IMR-90 (cell line): Measurements from ENCODE around the gene ATG5. TPM values are rescaled to one million over a fixed set of nuclear protein-coding genes. Genes with fewer than 3 reads are reported as not detected.
A peak's percentile ranks its signal among the peaks of the same experiment; 100 is the strongest.

Experiments
- ATAC-seq: fragments of 200-7000 bp; cut with Tn5 transposase; 2 replicates; pipeline ENCODE4 v1.9.1; 2020; ENCODE audit warnings: low read depth, mild to moderate bottlenecking, moderate library complexity
- BruUV-seq: library from RNA; stranded (reverse); fragments of 400-500 nt; replicated peaks from 2 replicates; lab custom pipeline; 2021; lab: Mats Ljungman, UMichigan
- CTCF ChIA-PET: fragments of 300-600 bp; formaldehyde crosslinking; extraction: SDS; loops from one replicate; lab custom pipeline; 2021; ENCODE audit warnings: antibody characterized with exemption; lab: Yijun Ruan, JAX
- POLR2A ChIA-PET: fragments of 300-600 bp; sonication (Branson Sonifier 250); formaldehyde crosslinking; loops from one replicate; lab custom pipeline; 2022; ENCODE audit warnings: antibody characterized with exemption; ENCODE audit not compliant: unreplicated experiment; lab: Charles Lee
- DNase-seq: peaks from one replicate; pipeline ENCODE4 v3.0.0; 2013
- H2AFZ ChIP-seq: replicated peaks from 2 replicates; pipeline ENCODE3; 2013; ENCODE audit warnings: low read length, mild to moderate bottlenecking; ENCODE audit not compliant: poor library complexity
- H2AK5ac ChIP-seq: 2 replicates; pipeline ENCODE4 v1.6.1; 2013; ENCODE audit warnings: low read depth, low read length, inconsistent platforms
- H2AK9ac ChIP-seq: replicated peaks from 2 replicates; pipeline ENCODE3; 2013; ENCODE audit warnings: mild to moderate bottlenecking, low read depth, low read length, moderate library complexity; ENCODE audit not compliant: poor library complexity
- H2BK120ac ChIP-seq: 2 replicates; pipeline ENCODE4 v1.6.1; 2013; ENCODE audit warnings: low read depth, low read length, inconsistent platforms
- H2BK15ac ChIP-seq: 3 replicates; pipeline ENCODE4 v1.6.1; 2013; ENCODE audit warnings: low read depth, low read length, inconsistent platforms
- H2BK20ac ChIP-seq: 2 replicates; pipeline ENCODE4 v1.6.1; 2013; ENCODE audit warnings: low read depth, mild to moderate bottlenecking, inconsistent platforms, low read length, moderate library complexity
- H2BK5ac ChIP-seq: 2 replicates; pipeline ENCODE4 v1.6.1; 2013; ENCODE audit warnings: mild to moderate bottlenecking, low read depth, low read length, inconsistent platforms; ENCODE audit not compliant: poor library complexity, severe bottlenecking
- H3K14ac ChIP-seq: replicated peaks from 2 replicates; pipeline ENCODE4 v1.6.1; 2013; ENCODE audit warnings: low read depth, low read length, inconsistent platforms
- H3K18ac ChIP-seq: 2 replicates; pipeline ENCODE4 v1.6.1; 2013; ENCODE audit warnings: low read depth, low read length, control low read depth
- H3K23ac ChIP-seq: 2 replicates; pipeline ENCODE4 v1.6.1; 2013; ENCODE audit warnings: low read depth, low read length, inconsistent platforms
- H3K27ac ChIP-seq: 2 replicates; pipeline ENCODE4 v1.5.1; 2013; ENCODE audit warnings: mild to moderate bottlenecking, control low read depth, low read length; ENCODE audit not compliant: insufficient read depth
- H3K27me3 ChIP-seq: 2 replicates; pipeline ENCODE4 v1.6.1; 2013; ENCODE audit warnings: low read length; ENCODE audit not compliant: control insufficient read depth, insufficient read depth
- H3K36me3 ChIP-seq: 2 replicates; pipeline ENCODE4 v1.6.1; 2013; ENCODE audit warnings: low read length, mixed read lengths; ENCODE audit not compliant: control insufficient read depth, insufficient read depth
- H3K4ac ChIP-seq: 2 replicates; pipeline ENCODE4 v1.6.1; 2013; ENCODE audit warnings: low read depth, low read length, inconsistent platforms
- H3K4me1 ChIP-seq: 2 replicates; pipeline ENCODE4 v1.6.1; 2013; ENCODE audit warnings: low read length, mixed read lengths; ENCODE audit not compliant: control insufficient read depth, insufficient read depth
- H3K4me2 ChIP-seq: 2 replicates; pipeline ENCODE4 v1.6.1; 2013; ENCODE audit warnings: low read depth, mild to moderate bottlenecking, control low read depth, low read length, moderate library complexity
- H3K4me3 ChIP-seq: 2 replicates; pipeline ENCODE4 v1.5.1; 2013; ENCODE audit warnings: low read depth, mild to moderate bottlenecking, control low read depth, low read length, moderate library complexity; ENCODE audit not compliant: insufficient read depth
- H3K56ac ChIP-seq: 2 replicates; pipeline ENCODE4 v1.6.1; 2013; ENCODE audit warnings: low read length, inconsistent platforms; ENCODE audit not compliant: insufficient read depth; ENCODE audit errors: extremely low read depth
- H3K79me1 ChIP-seq, 2 experiments: 2 replicates each; pipeline ENCODE4 v1.6.1; 2013; ENCODE audit warnings: low read length in 2 of 2, inconsistent platforms in 1 of 2, low read depth in 1 of 2
- H3K9ac ChIP-seq: 2 replicates; pipeline ENCODE4 v1.6.1; 2013; ENCODE audit warnings: low read depth, low read length, control low read depth
- H3K9me1 ChIP-seq: 2 replicates; pipeline ENCODE4 v1.6.1; 2013; ENCODE audit warnings: low read length, inconsistent platforms; ENCODE audit not compliant: insufficient read depth
- H3K9me3 ChIP-seq: 2 replicates; pipeline ENCODE4 v1.6.1; 2013; ENCODE audit warnings: low read length; ENCODE audit not compliant: control insufficient read depth, insufficient read depth
- H4K20me1 ChIP-seq: 2 replicates; pipeline ENCODE4 v1.6.1; 2013; ENCODE audit warnings: low read length, inconsistent platforms; ENCODE audit not compliant: insufficient read depth
- H4K5ac ChIP-seq: 2 replicates; pipeline ENCODE4 v1.6.1; 2013; ENCODE audit warnings: mild to moderate bottlenecking, low read depth, low read length, control low read depth
- H4K8ac ChIP-seq, 2 experiments: 2 replicates each; pipeline ENCODE4 v1.6.1; 2013; ENCODE audit warnings: low read depth in 2 of 2, low read length in 2 of 2, control low read depth in 1 of 2, inconsistent platforms in 1 of 2
- H4K91ac ChIP-seq: 2 replicates; pipeline ENCODE4 v1.6.1; 2013; ENCODE audit warnings: low read depth, low read length, inconsistent platforms; ENCODE audit not compliant: insufficient read depth
- BHLHE40 ChIP-seq: fragments of 150-350 bp; IDR thresholded peaks from 2 replicates; pipeline ENCODE4 v1.6.1; 2016; ENCODE audit warnings: mild to moderate bottlenecking, low read depth, low read length
- CHD1 ChIP-seq: IDR thresholded peaks from 2 replicates; pipeline ENCODE4 v1.6.1; 2012; ENCODE audit warnings: low read depth, low read length, improper control_type of control experiment
- CTCF ChIP-seq: conservative IDR thresholded peaks from 2 replicates; pipeline ENCODE4 v1.5.1; 2012; ENCODE audit warnings: mild to moderate bottlenecking, low read depth, low read length, improper control_type of control experiment
- ELK1 ChIP-seq: fragments of 150-350 bp; IDR thresholded peaks from 2 replicates; pipeline ENCODE4 v1.6.1; 2016; ENCODE audit warnings: low read depth, mild to moderate bottlenecking, low read length, moderate library complexity, borderline replicate concordance
- FOS ChIP-seq: fragments of 150-350 bp; IDR thresholded peaks from 2 replicates; pipeline ENCODE4 v1.6.1; 2016; ENCODE audit warnings: low read depth, low read length
- MAFK ChIP-seq: IDR thresholded peaks from 2 replicates; pipeline ENCODE4 v1.6.1; 2012; ENCODE audit warnings: low read depth, low read length, improper control_type of control experiment
- MAZ ChIP-seq: IDR thresholded peaks from 2 replicates; pipeline ENCODE4 v1.6.1; 2012; ENCODE audit warnings: low read depth, mild to moderate bottlenecking, low read length, improper control_type of control experiment, moderate library complexity, borderline replicate concordance
- MXI1 ChIP-seq: IDR thresholded peaks from 2 replicates; pipeline ENCODE4 v1.6.1; 2012; ENCODE audit warnings: low read depth, mild to moderate bottlenecking, low read length, moderate library complexity, borderline replicate concordance
- NFE2L2 ChIP-seq: fragments of 150-350 bp; IDR thresholded peaks from 2 replicates; pipeline ENCODE4 v1.6.1; 2016; ENCODE audit warnings: low read depth, mild to moderate bottlenecking, low read length
- POLR2A ChIP-seq: IDR thresholded peaks from 2 replicates; pipeline ENCODE4 v1.6.1; 2012; ENCODE audit warnings: mild to moderate bottlenecking, low read depth, low read length
- RCOR1 ChIP-seq: IDR thresholded peaks from 2 replicates; pipeline ENCODE4 v1.6.1; 2012; ENCODE audit warnings: mild to moderate bottlenecking, low read length, improper control_type of control experiment; ENCODE audit not compliant: insufficient replicate concordance
- RFX5 ChIP-seq: IDR thresholded peaks from 2 replicates; pipeline ENCODE4 v1.8.0; 2012; ENCODE audit warnings: low read depth, mild to moderate bottlenecking, low read length, moderate library complexity
- SMC3 ChIP-seq: fragments of 150-350 bp; IDR thresholded peaks from 2 replicates; pipeline ENCODE4 v1.6.1; 2016; ENCODE audit warnings: low read depth, mild to moderate bottlenecking, antibody characterized with exemption, low read length, moderate library complexity
- USF2 ChIP-seq: fragments of 150-350 bp; IDR thresholded peaks from 2 replicates; pipeline ENCODE4 v1.6.1; 2017; ENCODE audit warnings: mild to moderate bottlenecking, antibody characterized with exemption, low read length, low read depth
- dilution Hi-C: fragments of 300-500 bp; cut with HindIII; formaldehyde crosslinking; loops from one replicate; pipeline ENCODE4 v1.14.3; 2018; ENCODE audit warnings: low sequenced_read_pairs; ENCODE audit not compliant: unreplicated experiment
- in situ Hi-C: fragments of 300-500 bp; cut with MboI; formaldehyde crosslinking; loops from 3 replicates; pipeline ENCODE4 v1.14.3; 2019; ENCODE audit warnings: low sequenced_read_pairs, inconsistent platforms, mixed read lengths
- intact Hi-C: fragments of 100-400 bp; cut with micrococcal nuclease; formaldehyde crosslinking; loops from 2 replicates; pipeline ENCODE4 v1.10.0; 2022
- polyA plus RNA-seq, 3 experiments: library from polyadenylated mRNA; depleted of rRNA; stranded (reverse); fragments of >200 nt; gene quantifications; 2 replicates each; pipeline ENCODE4 v1.2.3, GENCODE V29; 2012; ENCODE audit warnings: low replicate concordance in 1 of 3
- total RNA-seq: library from RNA; depleted of rRNA; stranded (reverse); fragments of >200 nt; gene quantifications from 2 replicates; pipeline ENCODE4 v1.2.3, GENCODE V29; 2012

Gene ATG5
- total and polyA plus RNA-seq, 2 of the 4 experiments (the other 2 are of a cell fraction), result 13.5 to 28.0 TPM

- peak; percentile 94 for TF ChIP-seq SMC3
Observed at GRCh38 chr6:106223300-106223930, 102.1 kb downstream of the ATG5 start (continued).

- Histone ChIP-seq H4K20me1 (no peaks in the 10 kb centered on the region), H3K4me2 (no peak overlapping the region), H3K9me1 (no peaks in the 10 kb centered on the region; the same call in 1 of the 2 replicates), H4K5ac (no peak overlapping the region), H3K4me3 (no peak overlapping the region), H3K4me1 (no peaks in the 10 kb centered on the region), H3K9ac (no peak overlapping the region), H3K4ac (no peak overlapping the region), H3K27ac (no peak overlapping the region), H3K56ac (no peak overlapping the region), H2BK120ac (no peak overlapping the region), H3K14ac (no peak overlapping the region), H2BK15ac (no peak overlapping the region), H2AK5ac (no peak overlapping the region), H3K36me3 (no peaks in the 10 kb centered on the region), H2AK9ac (no peak overlapping the region), H2BK5ac (no peak overlapping the region), H4K91ac (no peak overlapping the region), H3K9me3 (no peaks in the 10 kb centered on the region), H4K8ac (no peak overlapping the region), H3K23ac (no peak overlapping the region), H2AFZ (no peak overlapping the region), H3K18ac (no peak overlapping the region), H3K27me3 (no peaks in the 10 kb centered on the region), H3K79me1 (peaks cover 11 to 15% of the 10 kb centered on the region in 2 experiments), H2BK20ac (no peak overlapping the region)
- ATAC-seq (no peak), DNase-seq (no peak)
- dilution Hi-C loops, result no loop called here
- intact Hi-C loops, result loop anchor here (5.0 kb wide), 1 partner anchor 788 kb away; no protein-coding TSS in a partner anchor
- ChIA-PET POLR2A (no interaction called here), CTCF (interaction anchor here (1.5 kb wide), 1 partner anchor 130 kb away, joined by 5 read pairs; no protein-coding TSS in a partner anchor)
- TF ChIP-seq CHD1 (no peak), NFE2L2 (no peak), SMC3 (no peak), CTCF (no peak), RCOR1 (no peak), MXI1 (no peak), MAZ (no peak), MAFK (no peak), ELK1 (no peak), POLR2A (no peak), FOS (no peak), BHLHE40 (no peak), RFX5 (no peak), USF2 (no peak)
- in situ Hi-C loops, result loop anchor here (10.0 kb wide), 2 partner anchors 486 to 736 kb away; no protein-coding TSS in a partner anchor
- BruUV-seq, result no TSS peak
Observed at GRCh38 chr6:106220485-106220884, 105.1 kb downstream of the ATG5 start.
